ENCODE measurements around the gene NRARP.

- TF ChIP-seq NFRKB (IDR thresholded peaks at IDR 0.05), result no peak
- TF ChIP-seq SP1 (IDR thresholded peaks at IDR 0.05), result no peak
- TF ChIP-seq PKNOX1 (IDR thresholded peaks at IDR 0.05), result no peak
- no peak for TF ChIP-seq FOXM1 (IDR thresholded peaks at IDR 0.05; ENCODE audit: borderline replicate concordance)
Observed at GRCh38 chr9:137280474-137281344, 21.4 kb downstream of the NRARP start.
